ENCODE data around the gene CLECL1. TPM values are rescaled to one million over a fixed set of nuclear protein-coding genes. Genes with fewer than 3 reads are reported as not detected.
A peak's percentile ranks its signal among the peaks of the same experiment; 100 is the strongest.

CLECL1 gene
- total RNA-seq, 1 experiment from 2014 or later: not detected

- H3K9me3 ChIP-seq (replicated peaks): no peaks in the 10 kb centered on the region
- H3K4me3 ChIP-seq: no peak overlapping the region
- no peak for DNase-seq (ENCODE audit: low read depth in 1 of 2, low spot score in 2 of 2)
- H3K27me3 ChIP-seq (replicated peaks): no peaks in the 10 kb centered on the region
- H3K4me1 ChIP-seq (replicated peaks): peaks cover 7% of the 10 kb centered on the region
- no peak overlapping the region for H3K27ac ChIP-seq
- no peaks in the 10 kb centered on the region for H3K36me3 ChIP-seq
Measured at GRCh38 chr12:9756170-9756569, 23.3 kb upstream of the CLECL1 start.

DNA sequence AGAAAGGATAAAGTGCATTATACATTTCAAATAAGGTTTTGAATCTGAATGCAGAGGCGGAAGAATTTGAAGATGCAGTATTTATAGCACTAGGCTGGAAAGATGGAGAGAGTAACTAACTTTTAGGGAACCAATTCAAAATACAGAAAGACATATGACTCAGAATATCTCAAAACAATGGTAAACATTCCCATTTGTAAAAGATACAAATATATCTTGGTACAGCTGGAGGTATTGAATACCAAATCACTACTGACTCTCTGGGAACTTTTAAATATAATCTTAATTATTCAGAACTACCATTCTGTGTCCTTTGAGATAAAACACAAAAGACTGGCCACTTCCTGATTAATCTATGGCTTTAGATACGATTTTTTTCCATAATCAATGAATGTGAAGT is 22.7 kb upstream of the CLECL1 start:
- Histone ChIP-seq H3K4me3 (no peak overlapping the region), H3K27ac (no peak overlapping the region), H3K27me3 (replicated peaks) (no peaks in the 10 kb centered on the region), H3K4me1 (replicated peaks) (peaks cover under 1% of the 10 kb centered on the region), H3K36me3 (no peaks in the 10 kb centered on the region), H3K9me3 (replicated peaks) (no peaks in the 10 kb centered on the region)
- no peak for DNase-seq (ENCODE audit: low read depth in 1 of 2, low spot score in 2 of 2)

DNA sequence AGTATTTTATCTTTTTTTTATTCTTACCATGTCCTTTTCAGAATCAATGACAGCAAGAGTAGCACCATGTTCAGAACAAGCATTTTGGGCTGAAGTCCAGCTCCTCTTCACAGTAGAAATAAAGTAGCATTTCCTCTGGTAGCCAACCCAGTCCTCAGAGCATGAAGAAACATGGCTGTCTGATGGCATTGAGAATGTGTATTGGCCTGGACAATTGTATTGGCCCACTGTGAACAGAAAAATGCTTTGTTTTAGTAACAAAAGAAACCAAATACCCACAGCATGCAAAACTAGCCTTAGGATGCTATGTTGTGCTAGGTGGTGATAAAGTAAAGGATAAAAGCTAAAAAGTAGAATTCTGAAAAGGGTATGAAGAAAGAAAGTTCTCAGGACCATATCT is 22.1 kb upstream of the CLECL1 start:
- Histone ChIP-seq H3K9me3 (replicated peaks) (no peaks in the 10 kb centered on the region), H3K27ac (no peak overlapping the region)
- DNase-seq (ENCODE audit: low read depth in 1 of 2, low spot score in 2 of 2): no peak

DNA sequence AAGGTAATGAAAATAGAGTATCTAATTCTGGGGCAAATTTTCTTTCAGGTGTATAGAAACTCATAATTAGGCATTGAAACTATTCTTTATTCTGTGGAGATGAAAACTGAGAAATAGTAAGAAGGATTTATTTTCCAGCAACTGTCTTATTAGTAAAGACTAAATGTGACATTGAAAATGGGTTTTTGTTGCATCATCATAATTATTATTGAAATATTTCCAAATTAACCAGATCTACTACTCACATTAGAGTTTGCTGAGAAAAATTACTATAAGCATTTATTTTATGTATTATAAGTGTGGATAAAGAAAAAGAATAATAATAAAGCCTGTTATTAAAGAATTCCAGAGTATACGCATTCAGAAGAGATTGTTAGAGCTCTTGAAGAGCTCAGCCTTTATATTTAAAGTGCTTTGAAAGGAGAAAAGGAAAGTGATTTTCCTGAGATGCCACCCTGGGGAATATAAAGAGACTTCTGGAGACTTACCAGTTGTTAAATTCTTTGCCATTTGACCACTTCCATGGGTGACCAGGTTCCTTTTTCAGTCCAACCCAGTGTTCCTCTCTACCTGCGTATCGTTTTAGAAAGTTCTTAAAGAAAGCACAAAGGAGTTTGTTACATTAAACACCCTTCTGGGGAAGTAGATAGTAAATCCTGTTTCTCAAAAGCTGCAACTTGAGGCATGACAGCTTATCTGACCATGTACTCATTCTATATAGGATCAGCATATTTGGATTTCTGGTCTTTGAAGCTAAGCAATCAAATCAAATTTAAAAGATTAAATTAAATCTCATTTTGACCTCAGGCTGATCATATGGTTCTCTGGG is 21.4 kb upstream of the CLECL1 start:
- Histone ChIP-seq H3K4me1 (replicated peaks) (0 out of 2 replicates have a peak, but pooled peaks cover 4% of the 10 kb centered on the region), H3K27me3 (replicated peaks) (no peaks in the 10 kb centered on the region), H3K4me3 (no peak overlapping the region), H3K9me3 (replicated peaks) (no peaks in the 10 kb centered on the region), H3K36me3 (no peaks in the 10 kb centered on the region), H3K27ac (no peak overlapping the region)
- DNase-seq (ENCODE audit: low read depth in 1 of 2, low spot score in 2 of 2): no peak

More for the DNA sequence above, 22.1 kb upstream of the CLECL1 start:
- no peak overlapping the region for H3K4me3 ChIP-seq
- H3K27me3 ChIP-seq (replicated peaks): no peaks in the 10 kb centered on the region
- H3K36me3 ChIP-seq: no peaks in the 10 kb centered on the region
- H3K4me1 ChIP-seq (replicated peaks): 0 out of 2 replicates have a peak, but pooled peaks cover 4% of the 10 kb centered on the region

- H3K9me3 ChIP-seq (replicated peaks): no peaks in the 10 kb centered on the region
- H3K4me3 ChIP-seq: no peak overlapping the region
- DNase-seq (ENCODE audit: low read depth in 1 of 2, low spot score in 2 of 2): no peak
- H3K27ac ChIP-seq: no peak overlapping the region
- no peaks in the 10 kb centered on the region for H3K36me3 ChIP-seq
- H3K4me1 ChIP-seq (replicated peaks): 0 out of 2 replicates have a peak, but pooled peaks cover 4% of the 10 kb centered on the region
- no peaks in the 10 kb centered on the region for H3K27me3 ChIP-seq (replicated peaks)
Measured at GRCh38 chr12:9753498-9753897, 20.6 kb upstream of the CLECL1 start.

DNA sequence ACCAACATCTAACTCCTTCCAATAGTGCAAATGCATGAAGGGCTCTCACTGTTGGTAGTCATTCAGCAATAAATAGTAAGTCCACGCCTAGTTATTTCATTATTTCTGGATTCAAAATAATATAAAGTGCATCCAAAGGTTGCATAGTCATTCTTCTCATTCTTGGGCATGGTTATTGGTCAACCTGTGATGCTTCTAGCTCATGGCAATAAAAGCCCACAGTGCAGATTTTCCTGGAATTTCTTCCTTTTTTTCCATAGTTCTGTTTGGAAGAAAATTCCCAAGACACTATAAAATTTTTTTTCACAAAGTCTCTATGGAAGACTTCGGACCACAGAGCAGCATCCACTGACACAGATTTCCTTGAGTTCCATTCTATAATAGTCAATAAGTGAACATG is 20.2 kb upstream of the CLECL1 start:
- H3K27me3 ChIP-seq (replicated peaks): no peaks in the 10 kb centered on the region
- no peak for DNase-seq (ENCODE audit: low read depth in 1 of 2, low spot score in 2 of 2)
- no peaks in the 10 kb centered on the region for H3K9me3 ChIP-seq (replicated peaks)
- no peak overlapping the region for H3K4me3 ChIP-seq
- no peaks in the 10 kb centered on the region for H3K36me3 ChIP-seq
- 0 out of 2 replicates have a peak, but pooled peaks cover 4% of the 10 kb centered on the region for H3K4me1 ChIP-seq (replicated peaks)
- H3K27ac ChIP-seq: no peak overlapping the region

GRCh38 chr12:9752145-9752933 is 19.4 kb upstream of the CLECL1 start:
- Histone ChIP-seq H3K27me3 (replicated peaks) (no peaks in the 10 kb centered on the region), H3K27ac (no peak overlapping the region), H3K4me3 (no peak overlapping the region), H3K36me3 (no peaks in the 10 kb centered on the region), H3K4me1 (replicated peaks) (0 out of 2 replicates have a peak, but pooled peaks cover 4% of the 10 kb centered on the region), H3K9me3 (replicated peaks) (no peaks in the 10 kb centered on the region)
- DNase-seq (ENCODE audit: low read depth in 1 of 2, low spot score in 2 of 2): no peak

- H3K9me3 ChIP-seq (replicated peaks): no peaks in the 10 kb centered on the region
- H3K4me1 ChIP-seq (replicated peaks): 0 out of 2 replicates have a peak, but pooled peaks cover 4% of the 10 kb centered on the region
- H3K4me3 ChIP-seq: no peak overlapping the region
- no peaks in the 10 kb centered on the region for H3K27me3 ChIP-seq (replicated peaks)
- H3K27ac ChIP-seq: no peak overlapping the region
- H3K36me3 ChIP-seq: no peaks in the 10 kb centered on the region
- DNase-seq (ENCODE audit: low read depth in 1 of 2, low spot score in 2 of 2): no peak
Measured at GRCh38 chr12:9751204-9752144, 18.6 kb upstream of the CLECL1 start.

- Histone ChIP-seq H3K4me1 (replicated peaks) (0 out of 2 replicates have a peak, but pooled peaks cover 4% of the 10 kb centered on the region), H3K36me3 (no peaks in the 10 kb centered on the region), H3K27ac (no peak overlapping the region), H3K4me3 (no peak overlapping the region), H3K27me3 (replicated peaks) (no peaks in the 10 kb centered on the region), H3K9me3 (replicated peaks) (no peaks in the 10 kb centered on the region)
- DNase-seq (ENCODE audit: low read depth in 1 of 2, low spot score in 2 of 2): peak in 1 of 2 experiments; percentile 62
Measured at GRCh38 chr12:9750276-9751203, 17.6 kb upstream of the CLECL1 start.

DNA sequence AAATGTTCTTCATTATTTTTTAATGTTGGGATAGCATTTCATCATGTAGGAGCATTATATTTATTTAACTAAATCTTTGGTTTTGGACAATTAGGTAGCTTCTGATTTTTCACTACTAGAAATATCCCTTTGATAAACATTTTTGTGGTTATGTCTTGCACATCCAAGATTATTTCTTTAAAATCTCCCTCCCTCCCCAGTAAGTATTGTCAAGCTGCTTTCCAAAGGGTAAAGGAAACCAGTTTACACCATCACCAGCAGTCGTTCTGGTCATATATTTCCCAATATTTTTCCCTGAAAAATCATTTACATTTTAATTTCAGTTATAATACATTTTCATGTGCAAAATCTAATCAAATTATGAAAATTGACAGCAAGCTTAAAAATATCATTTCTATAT is 16.7 kb upstream of the CLECL1 start:
- Histone ChIP-seq H3K4me3 (no peak overlapping the region), H3K36me3 (no peaks in the 10 kb centered on the region), H3K4me1 (replicated peaks) (0 out of 2 replicates have a peak, but pooled peaks cover 4% of the 10 kb centered on the region), H3K27ac (no peak overlapping the region), H3K27me3 (replicated peaks) (no peaks in the 10 kb centered on the region), H3K9me3 (replicated peaks) (no peaks in the 10 kb centered on the region)
- DNase-seq (ENCODE audit: low read depth in 1 of 2, low spot score in 2 of 2): no peak

GRCh38 chr12:9745199-9745598 is 12.3 kb upstream of the CLECL1 start:
- Histone ChIP-seq H3K4me1 (replicated peaks) (0 out of 2 replicates have a peak, but pooled peaks cover under 1% of the 10 kb centered on the region), H3K27me3 (replicated peaks) (peaks cover 9% of the 10 kb centered on the region), H3K36me3 (no peaks in the 10 kb centered on the region), H3K9me3 (replicated peaks) (no peaks in the 10 kb centered on the region), H3K4me3 (no peak overlapping the region), H3K27ac (no peak overlapping the region)
- no peak for DNase-seq (ENCODE audit: low read depth in 1 of 2, low spot score in 2 of 2)

DNA sequence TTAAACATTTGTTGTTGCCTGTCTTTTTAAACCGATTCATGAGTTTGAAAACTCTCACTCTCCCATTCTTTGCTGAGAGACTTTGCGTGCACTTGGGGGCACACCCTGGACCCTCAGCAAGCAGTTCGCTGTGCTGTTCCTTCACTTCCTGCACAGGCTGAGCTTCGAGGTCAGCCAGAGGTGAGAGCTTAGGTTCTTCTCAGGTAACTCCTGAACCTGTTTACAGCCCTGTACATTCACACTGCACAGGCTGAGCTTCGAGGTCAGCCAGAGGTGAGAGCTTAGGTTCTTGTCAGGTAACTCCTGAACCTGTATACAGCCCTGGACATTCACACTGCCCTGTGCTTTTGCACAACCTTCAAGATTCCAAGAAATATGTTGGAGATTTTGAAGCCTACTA is 9.8 kb upstream of the CLECL1 start:
- Histone ChIP-seq H3K36me3 (no peaks in the 10 kb centered on the region), H3K27ac (no peak overlapping the region), H3K4me1 (replicated peaks) (no peaks in the 10 kb centered on the region), H3K4me3 (no peak overlapping the region), H3K27me3 (replicated peaks) (peaks cover 9% of the 10 kb centered on the region), H3K9me3 (replicated peaks) (no peaks in the 10 kb centered on the region)
- no peak for DNase-seq (ENCODE audit: low read depth in 1 of 2, low spot score in 2 of 2)

All from SJSA1 (cell line).